NCI-H2196 (cell line): Measurements from ENCODE around the gene STIM1.

Experiments
- DNase-seq: peaks from one replicate; lab custom pipeline; 2025; ENCODE audit not compliant: unreplicated experiment; lab: John Stamatoyannopoulos, UW

Gene STIM1

GRCh38 chr11:3909901-3910300 is 54.4 kb downstream of the STIM1 start:
- DNase-seq, result no peak

- no peak for DNase-seq
Observed at GRCh38 chr11:3911908-3912505, 56.5 kb downstream of the STIM1 start.

- no peak for DNase-seq
Observed at GRCh38 chr11:3913921-3914320, 58.5 kb downstream of the STIM1 start.

- DNase-seq, result no peak
Observed at GRCh38 chr11:3914805-3915204, 59.3 kb downstream of the STIM1 start.

GRCh38 chr11:3916962-3917361 is 61.5 kb downstream of the STIM1 start:
- no peak for DNase-seq

- DNase-seq, result no peak
Observed at GRCh38 chr11:3920148-3920852, 64.8 kb downstream of the STIM1 start.

- no peak for DNase-seq
Observed at GRCh38 chr11:3922056-3922455, 66.6 kb downstream of the STIM1 start.

- no peak for DNase-seq
Observed at GRCh38 chr11:3925513-3925912, 70.0 kb downstream of the STIM1 start.

GRCh38 chr11:3926458-3927095 is 71.1 kb downstream of the STIM1 start:
- DNase-seq, result no peak

- DNase-seq, result no peak
Observed at GRCh38 chr11:3927129-3927796, 71.8 kb downstream of the STIM1 start.

- no peak for DNase-seq
Observed at GRCh38 chr11:3929232-3929631, 73.8 kb downstream of the STIM1 start.

- DNase-seq, result no peak
Observed at GRCh38 chr11:3929649-3930048, 74.2 kb downstream of the STIM1 start.

- no peak for DNase-seq
Observed at GRCh38 chr11:3932698-3933097, 77.2 kb downstream of the STIM1 start.

GRCh38 chr11:3933165-3933628 is 77.7 kb downstream of the STIM1 start:
- no peak for DNase-seq

- DNase-seq, result no peak
Observed at GRCh38 chr11:3934658-3935057, 79.2 kb downstream of the STIM1 start.

GRCh38 chr11:3936517-3936916 is 81.1 kb downstream of the STIM1 start:
- peak; percentile 17 for DNase-seq

- no peak for DNase-seq
Observed at GRCh38 chr11:3939211-3939610, 83.7 kb downstream of the STIM1 start.

GRCh38 chr11:3939651-3940190 is 84.3 kb downstream of the STIM1 start:
- no peak for DNase-seq

- peak; percentile 41 for DNase-seq
Observed at GRCh38 chr11:3942160-3942955, 86.9 kb downstream of the STIM1 start.

GRCh38 chr11:3942956-3943497 is 87.6 kb downstream of the STIM1 start:
- DNase-seq, result peak; percentile 35
